Measurements from ENCODE around the gene SLC35C1.

SLC35C1 gene

GRCh38 chr11:45846974-45847910, 42.3 kb downstream of the SLC35C1 start, which contains the start of gene CRY2:
Gene CRY2 (plus strand): TSS chr11:45847475. CDS start chr11:45847491, 16 bp downstream.
- DNase-seq, result peak; percentile 91

GRCh38 chr11:45847911-45848316, 43.0 kb downstream of the SLC35C1 start:
- DNase-seq, result no peak

GRCh38 chr11:45848654-45849081, 43.7 kb downstream of the SLC35C1 start:
- no peak for DNase-seq

- no peak for DNase-seq
These were observed 45.5 kb downstream of the SLC35C1 start for GRCh38 chr11:45850446-45850845.

- DNase-seq, result no peak
These were observed 46.3 kb downstream of the SLC35C1 start for GRCh38 chr11:45851228-45851627.

GRCh38 chr11:45852018-45852711, 47.2 kb downstream of the SLC35C1 start:
- DNase-seq, result no peak

- no peak for DNase-seq
These were observed 47.8 kb downstream of the SLC35C1 start for GRCh38 chr11:45852712-45853101.

GRCh38 chr11:45853332-45854219, 48.6 kb downstream of the SLC35C1 start:
- DNase-seq, result no peak

GRCh38 chr11:45855308-45855707, 50.4 kb downstream of the SLC35C1 start:
- no peak for DNase-seq

GRCh38 chr11:45856044-45856468, 51.1 kb downstream of the SLC35C1 start:
- DNase-seq, result no peak

- no peak for DNase-seq
These were observed 53.1 kb downstream of the SLC35C1 start for GRCh38 chr11:45857961-45858474.

GRCh38 chr11:45858751-45859398, 53.9 kb downstream of the SLC35C1 start:
- DNase-seq, result no peak

GRCh38 chr11:45859661-45860140, 54.8 kb downstream of the SLC35C1 start:
- peak; percentile 72 for DNase-seq

- no peak for DNase-seq
These were observed 55.4 kb downstream of the SLC35C1 start for GRCh38 chr11:45860348-45860747.

- DNase-seq, result no peak
These were observed 56.0 kb downstream of the SLC35C1 start for GRCh38 chr11:45860764-45861510.

All from NCI-H2107 (cell line).